GM18951 (cell line): Measurements from ENCODE around the gene KCNN3.

Experiments used
- POLR2A ChIP-seq: IDR thresholded peaks from 4 replicates; pipeline ENCODE4 v1.6.1; 2011; ENCODE audit warnings: mild to moderate bottlenecking; ENCODE audit not compliant: insufficient read length, insufficient read depth; ENCODE audit errors: extremely low read depth
- in situ Hi-C: fragments of 300-500 bp; cut with MboI; formaldehyde crosslinking; loops from one replicate; pipeline ENCODE4 v1.12.0; 2022; ENCODE audit warnings: low sequenced_read_pairs, mixed read lengths, inconsistent platforms; ENCODE audit not compliant: unreplicated experiment

Gene KCNN3

GRCh38 chr1:154774175-154774855, 95.8 kb downstream of the KCNN3 start:
- TF ChIP-seq POLR2A = no peak
- in situ Hi-C loops = no loop called here

GRCh38 chr1:154773551-154773950, 96.5 kb downstream of the KCNN3 start:
- TF ChIP-seq POLR2A = no peak
- in situ Hi-C loops = no loop called here

GRCh38 chr1:154772606-154773506, 97.2 kb downstream of the KCNN3 start:
- no peak for TF ChIP-seq POLR2A

GRCh38 chr1:154772056-154772455, 98.0 kb downstream of the KCNN3 start:
- no peak for TF ChIP-seq POLR2A
- in situ Hi-C loops = no loop called here

More at GRCh38 chr1:154772606-154773506, 97.2 kb downstream of the KCNN3 start:
- in situ Hi-C loops = no loop called here

GRCh38 chr1:154770897-154771594, 99.0 kb downstream of the KCNN3 start:
- TF ChIP-seq POLR2A = no peak
- in situ Hi-C loops = no loop called here

- in situ Hi-C loops = no loop called here
- no peak for TF ChIP-seq POLR2A
These were observed 100.7 kb downstream of the KCNN3 start for GRCh38 chr1:154769193-154769895.

- TF ChIP-seq POLR2A = no peak
- in situ Hi-C loops = no loop called here
These were observed 101.5 kb downstream of the KCNN3 start for GRCh38 chr1:154768456-154769125.

- in situ Hi-C loops = no loop called here
- no peak for TF ChIP-seq POLR2A
These were observed 102.5 kb downstream of the KCNN3 start for GRCh38 chr1:154767315-154768240.

GRCh38 chr1:154765970-154766369, 104.1 kb downstream of the KCNN3 start:
- in situ Hi-C loops = no loop called here
- no peak for TF ChIP-seq POLR2A

- no peak for TF ChIP-seq POLR2A
- in situ Hi-C loops = no loop called here
These were observed 105.3 kb downstream of the KCNN3 start for GRCh38 chr1:154764773-154765172.

- in situ Hi-C loops = no loop called here
- TF ChIP-seq POLR2A = no peak
These were observed 105.9 kb downstream of the KCNN3 start for GRCh38 chr1:154764181-154764580.
